ENCODE results near the gene CFI.

Gene CFI

DNA sequence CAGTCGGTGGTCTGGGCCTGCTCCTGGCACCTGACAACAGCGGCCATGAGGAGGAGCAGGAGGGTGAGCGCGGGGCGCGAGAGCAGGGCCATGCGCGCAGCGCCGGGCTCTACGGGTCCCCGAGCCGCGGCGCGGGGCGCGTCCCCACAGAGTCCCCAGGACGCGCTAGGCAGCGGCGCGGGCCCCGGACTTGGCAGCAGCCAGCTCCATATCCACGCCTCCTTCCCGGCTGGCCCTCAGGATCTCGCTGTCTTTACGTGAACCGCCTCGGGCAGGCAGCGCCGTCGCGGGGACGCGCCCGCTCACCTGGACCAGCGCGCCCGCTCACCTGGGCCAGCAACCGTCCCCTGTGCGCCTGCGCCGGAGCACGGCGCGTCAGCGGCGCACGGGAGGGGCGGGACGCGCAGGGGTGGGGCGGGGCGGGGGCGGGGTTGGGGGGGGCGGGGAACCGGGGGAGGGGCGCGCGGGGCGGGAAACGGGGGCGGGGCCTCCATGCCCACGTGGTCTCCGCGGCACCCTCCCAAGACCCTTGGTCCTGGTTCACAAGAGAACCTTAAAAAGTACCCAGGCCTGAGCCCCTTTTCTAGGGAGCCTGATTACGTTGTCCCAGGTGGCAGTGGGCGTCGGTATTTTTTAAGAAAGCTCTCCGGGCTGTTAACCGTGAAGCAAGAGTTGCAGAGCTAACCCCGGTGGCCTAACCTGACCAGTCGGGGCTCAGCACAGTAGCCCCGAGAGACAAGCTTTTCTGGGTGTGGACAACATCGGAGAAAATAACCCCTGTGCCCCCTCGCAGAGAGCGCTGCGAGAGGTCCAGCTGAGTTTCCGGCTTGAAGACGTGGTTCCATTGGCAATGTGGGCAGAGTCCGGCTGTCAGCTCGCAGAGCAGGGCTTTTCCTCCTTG, 71.8 kb downstream of the CFI start, which contains the start of gene PLA2G12A:
Gene PLA2G12A, minus strand, starts transcription at position 353 of the 901 bp plus-strand sequence. Its CDS starts 261 bp downstream, at position 92.
- peak; percentile 88 to 90 for DNase-seq

DNA sequence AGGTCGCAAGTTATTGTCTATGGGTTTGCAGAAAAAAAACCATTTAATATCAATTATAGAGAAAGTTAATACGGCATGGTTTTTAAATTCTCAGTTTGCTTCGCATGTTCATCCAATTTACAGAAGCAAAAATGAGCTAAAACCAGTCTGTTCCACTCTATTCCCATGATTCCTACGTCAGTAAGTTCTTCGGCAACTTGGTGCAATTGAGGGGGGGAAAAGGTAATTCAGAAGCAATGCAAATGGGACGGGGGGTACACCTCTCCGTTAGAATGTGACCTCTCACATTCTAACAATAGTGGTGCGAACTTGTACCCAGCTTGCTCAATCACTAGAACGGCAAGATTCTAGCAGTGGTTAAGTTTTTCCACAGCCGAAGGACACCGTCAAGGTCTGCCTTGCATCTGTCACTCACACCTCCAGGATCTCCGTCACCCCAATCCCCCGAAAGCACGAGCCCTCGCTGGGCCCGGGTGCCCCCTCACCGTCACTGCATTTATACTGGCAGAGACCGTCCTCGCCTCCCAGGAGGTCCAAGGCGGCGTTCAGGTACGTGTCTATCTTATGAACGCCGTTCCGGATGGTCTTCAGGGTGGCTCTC, 72.6 kb downstream of the CFI start:
- peak in 1 of 2 experiments; percentile 26 for DNase-seq

DNA sequence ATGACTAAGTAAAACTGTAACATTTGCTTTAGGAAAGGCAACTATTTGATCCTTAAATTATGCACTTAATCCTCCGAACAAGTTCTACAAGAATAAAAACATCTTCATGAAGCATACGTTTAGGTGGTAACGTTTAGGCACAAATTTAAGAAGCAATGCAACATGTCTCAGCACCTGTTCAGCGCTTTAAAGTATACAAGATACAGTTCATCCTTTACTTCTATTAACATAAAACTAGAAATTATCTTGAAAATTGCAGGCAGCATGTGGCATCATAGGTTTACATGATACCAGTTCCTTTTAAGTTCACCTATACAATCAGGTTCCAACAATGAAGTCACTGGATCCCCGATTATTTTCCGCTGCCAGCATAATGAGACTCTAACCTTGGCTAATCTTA, 73.4 kb downstream of the CFI start:
- peak in 1 of 2 experiments; percentile 8 for DNase-seq

DNA sequence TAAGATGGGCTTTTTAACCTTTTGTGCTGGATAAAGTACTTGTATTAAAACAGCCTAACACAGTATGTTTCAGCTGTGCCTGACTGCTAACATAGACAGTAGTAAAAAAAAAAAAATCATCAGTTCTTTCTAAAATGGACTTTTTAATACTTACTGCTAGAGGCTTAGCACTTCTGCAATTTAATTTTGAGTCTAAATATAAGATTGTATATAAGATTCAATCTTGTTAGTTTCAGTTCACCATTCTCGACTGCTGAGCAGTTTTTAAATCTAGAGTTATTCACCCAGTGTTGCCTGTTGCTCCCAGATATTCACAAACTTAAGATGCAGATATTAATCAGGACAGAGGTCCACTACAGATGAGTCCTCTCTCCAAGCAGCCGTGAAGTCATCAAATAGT, 78.7 kb downstream of the CFI start:
- no peak for DNase-seq

DNA sequence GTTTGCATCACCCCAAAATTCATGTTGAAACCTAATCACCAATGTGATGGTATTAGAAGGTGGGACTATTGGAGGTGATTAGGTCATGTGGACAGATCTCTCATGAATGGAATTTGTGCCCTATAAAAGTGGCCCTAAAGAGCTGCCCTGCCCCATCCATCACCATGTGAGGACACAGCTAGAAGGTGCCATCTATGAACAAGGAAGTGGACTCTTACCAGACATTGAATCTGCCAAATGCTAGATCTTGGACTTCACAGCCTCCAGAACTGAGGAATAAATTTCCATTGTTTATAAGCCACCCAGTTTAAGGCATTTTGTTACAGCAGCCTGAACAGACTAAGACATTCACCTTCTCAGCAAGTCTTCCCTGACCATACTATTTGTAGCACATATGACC, 79.4 kb downstream of the CFI start:
- no peak for DNase-seq

DNA sequence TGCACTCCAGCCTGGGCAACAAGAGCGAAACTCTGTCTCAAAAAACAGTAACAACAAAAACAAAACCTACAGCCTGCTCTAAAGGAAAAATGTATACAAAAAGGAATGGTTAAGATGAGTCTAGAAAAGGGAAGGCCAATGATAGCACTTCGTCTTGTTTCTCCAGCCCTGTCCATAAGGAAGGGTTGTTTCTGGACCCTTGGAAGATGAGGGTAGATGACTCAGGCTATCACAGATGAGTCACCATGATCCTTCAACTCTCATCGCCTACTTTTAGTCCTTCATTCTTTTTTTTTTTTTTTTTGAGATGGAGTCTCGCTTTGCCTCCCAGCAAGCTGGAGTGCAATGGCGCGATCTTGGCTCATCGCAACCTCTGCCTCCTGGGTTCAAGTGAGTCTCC, 80.8 kb downstream of the CFI start:
- no peak for DNase-seq

DNA sequence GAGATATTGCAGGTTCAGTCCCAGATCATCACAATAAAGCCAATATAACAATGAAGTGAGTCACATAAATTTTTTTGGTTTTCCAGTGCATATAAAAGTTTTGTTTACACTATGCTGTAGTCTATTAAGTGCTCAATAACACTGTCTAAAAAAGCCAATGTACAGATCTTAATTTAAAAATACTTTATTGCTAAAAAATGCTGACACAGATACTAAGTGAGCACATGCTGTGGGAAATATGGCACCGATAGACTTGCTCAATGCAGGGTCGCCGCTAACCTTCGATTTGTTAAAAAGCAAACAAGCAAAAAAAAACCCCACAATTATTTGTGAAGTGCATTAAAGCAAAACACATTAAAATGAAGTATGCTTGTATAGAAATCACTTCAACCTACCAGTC, 82.2 kb downstream of the CFI start:
- no peak for DNase-seq

DNA sequence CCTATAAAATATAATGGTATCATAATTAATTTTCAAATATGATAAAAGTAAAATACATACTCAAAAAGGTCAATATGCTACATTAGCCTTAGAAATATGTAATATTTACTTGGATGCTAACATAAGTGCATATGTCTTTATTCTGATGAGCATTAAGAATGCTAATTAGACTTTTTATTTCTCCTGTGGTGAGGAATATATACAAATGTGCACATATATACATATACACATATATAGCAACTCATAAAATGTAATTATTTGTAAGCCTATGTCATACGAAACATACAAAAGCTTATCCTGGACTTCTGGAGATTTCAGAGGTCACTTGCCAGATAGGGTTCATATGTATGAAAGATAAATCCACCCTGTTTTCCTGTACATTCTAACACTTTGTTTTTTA, 83.0 kb downstream of the CFI start:
- no peak for DNase-seq

DNA sequence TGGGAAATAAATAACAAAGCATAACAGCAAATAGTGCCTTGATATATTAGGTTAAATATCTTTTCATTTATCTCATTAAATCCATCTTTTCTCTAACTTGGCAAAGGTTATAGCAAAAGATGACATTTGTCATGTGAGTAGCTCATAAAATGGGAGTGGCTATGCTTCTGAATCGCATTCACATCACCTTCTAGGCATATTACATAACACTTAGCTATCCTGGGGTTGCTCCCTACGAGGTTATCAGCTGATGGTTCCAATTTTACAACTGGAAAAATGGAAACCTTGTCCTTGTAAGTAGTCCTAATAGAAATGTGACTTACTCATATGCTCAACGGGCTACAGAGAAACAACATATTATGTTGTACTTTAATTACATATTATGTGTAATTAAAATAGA, 88.3 kb downstream of the CFI start:
- DNase-seq, result no peak

DNA sequence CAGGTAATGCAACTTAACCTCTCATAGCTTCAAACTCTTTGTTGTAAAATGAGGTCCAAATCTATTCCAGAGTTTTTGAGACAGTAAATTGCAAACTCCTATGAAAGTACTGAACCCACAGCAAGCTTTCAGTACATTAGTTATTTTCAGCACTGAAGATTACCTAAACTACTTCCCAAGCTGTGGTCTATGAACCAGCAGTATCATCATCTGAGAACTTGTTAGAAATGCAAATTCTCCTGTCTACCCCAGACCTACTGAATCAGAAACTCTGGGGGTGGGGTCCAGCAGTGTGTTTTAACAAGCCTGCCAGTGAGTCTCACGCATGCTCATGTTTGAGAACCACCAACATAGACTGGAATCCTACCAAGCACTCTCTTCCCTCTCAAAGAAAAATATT, 92.8 kb downstream of the CFI start:
- no peak for DNase-seq

DNA sequence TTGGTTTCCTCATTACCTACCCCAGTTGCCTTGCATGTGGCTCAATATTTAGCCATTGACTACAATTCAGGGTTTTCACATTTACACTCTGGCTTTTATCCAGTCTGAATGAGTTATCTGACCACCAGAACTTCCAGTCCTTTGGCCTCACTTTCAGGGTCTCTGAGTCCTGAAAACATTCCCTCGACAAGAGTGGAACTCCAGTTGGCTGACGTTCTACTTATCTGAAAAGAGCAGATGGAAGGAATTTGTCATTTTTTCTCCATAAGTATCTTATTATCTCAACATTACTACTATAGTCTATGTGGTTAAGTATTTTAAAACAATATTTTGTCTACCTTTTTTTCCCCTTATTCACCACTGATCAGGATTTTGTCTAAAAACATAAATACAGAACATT, 93.4 kb downstream of the CFI start:
- no peak for DNase-seq

DNA sequence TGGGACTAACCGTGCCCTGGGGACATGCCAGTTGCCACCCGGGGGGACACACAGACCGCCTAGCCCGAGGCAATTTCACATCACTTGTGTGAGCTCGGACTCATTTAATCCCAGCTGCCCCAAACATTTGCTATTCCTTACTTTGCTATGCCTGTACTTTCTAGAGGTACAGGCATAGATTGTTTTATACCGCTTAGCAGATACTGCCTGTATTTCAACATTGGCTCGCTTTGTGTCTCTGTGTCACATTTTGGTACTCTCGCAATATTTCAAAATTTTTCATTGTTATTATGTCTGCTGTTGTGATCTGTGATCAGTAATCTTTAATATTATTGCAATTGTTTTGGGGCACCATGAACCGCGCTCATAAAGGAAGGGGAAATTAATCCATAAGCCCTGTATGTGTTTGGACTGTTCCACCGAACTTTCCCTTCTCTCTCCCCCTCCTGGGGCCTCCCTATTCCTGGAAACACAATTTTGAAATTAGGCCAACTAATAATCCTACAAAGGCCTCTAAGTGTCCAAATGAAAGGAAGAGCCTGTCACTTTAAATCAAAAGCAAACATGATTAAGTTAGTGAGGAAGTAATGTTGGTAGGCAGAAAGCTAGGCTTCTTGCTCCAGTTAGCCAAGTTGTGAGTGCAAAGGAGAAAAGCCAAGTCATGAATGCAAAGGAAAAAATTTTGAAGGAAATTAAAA, 98.0 kb downstream of the CFI start:
- DNase-seq, result no peak

DNA sequence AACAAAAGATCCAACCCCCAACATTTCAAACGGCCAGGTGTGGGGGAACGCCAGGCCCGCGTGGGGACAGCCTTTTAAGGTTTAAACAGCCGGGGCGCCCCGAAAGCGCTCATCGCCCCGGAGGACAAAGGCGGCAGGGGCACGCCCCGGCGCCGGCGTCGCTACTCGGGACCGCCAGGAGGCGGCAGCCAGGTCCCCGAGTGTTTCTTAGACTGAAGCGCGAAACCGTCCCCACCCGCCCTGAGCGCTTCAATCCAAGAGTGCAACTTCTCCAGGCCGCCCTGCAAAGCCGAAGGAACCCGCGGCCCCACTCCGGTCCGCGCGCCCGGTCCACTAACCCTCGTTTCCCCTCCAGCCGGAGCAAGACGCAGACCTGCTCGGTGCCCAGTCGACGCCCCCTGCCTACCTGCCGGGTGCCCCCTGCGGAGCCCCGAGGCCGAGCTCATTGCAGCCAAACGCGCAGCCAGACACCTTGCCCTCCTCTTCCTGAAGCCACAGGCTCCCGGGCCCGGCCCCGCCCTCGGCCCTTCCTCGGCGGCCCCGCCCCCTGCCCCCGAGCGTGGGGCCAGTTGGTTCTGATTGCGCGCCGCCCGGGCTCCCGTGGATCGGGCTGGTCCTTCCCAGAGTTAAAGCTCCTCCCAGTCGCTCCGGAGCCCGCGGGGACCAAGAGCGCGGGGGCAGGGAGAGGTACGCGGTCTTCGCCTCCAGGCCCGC, 98.7 kb downstream of the CFI start, which contains the start of gene CASP6:
Gene CASP6, minus strand, starts transcription at position 496 of the 714 bp plus-strand sequence. Its CDS starts 50 bp downstream, at position 446.
- DNase-seq, result peak; percentile 64 to 79

DNA sequence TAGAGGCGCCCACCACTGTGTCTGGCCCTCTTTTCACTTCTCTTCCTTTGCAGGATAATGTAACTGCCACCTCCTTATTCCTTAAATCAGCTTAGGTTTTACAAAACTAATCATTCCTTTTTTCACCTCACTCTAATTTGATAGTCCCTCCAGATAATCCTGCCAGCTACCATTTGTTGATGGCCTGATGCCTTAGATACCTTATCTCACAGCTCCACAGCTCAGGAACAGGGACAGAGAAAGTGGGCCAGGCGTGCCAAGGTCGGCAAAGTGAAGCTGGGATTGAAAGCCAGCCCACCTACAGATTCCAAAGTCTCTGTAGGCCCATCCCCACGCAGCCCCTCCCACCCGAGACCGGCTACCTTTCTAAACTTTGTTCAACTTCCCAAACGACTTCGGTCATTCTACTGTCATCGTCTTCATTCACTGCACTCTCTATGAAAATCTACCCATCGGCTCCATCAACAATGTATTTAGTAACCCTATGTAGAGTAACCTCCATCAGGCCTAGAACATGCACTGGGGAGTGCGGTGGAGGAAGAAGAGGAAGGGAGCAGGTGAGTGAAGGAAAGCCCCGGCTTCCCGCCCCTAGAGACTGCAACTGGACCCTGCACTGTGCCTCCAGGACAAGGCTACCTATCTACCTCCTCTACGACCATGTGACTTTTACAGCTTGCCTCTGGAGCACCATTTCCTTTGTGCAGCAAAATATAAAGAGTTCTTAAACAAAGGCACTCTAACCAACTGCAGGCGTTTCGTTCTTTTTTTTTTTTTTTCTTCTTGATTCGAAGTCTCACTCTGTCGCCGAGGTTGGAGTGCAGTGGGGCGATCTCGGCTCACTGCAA, 100.0 kb downstream of the CFI start:
- DNase-seq, result peak in 1 of 2 experiments; percentile 3

DNA sequence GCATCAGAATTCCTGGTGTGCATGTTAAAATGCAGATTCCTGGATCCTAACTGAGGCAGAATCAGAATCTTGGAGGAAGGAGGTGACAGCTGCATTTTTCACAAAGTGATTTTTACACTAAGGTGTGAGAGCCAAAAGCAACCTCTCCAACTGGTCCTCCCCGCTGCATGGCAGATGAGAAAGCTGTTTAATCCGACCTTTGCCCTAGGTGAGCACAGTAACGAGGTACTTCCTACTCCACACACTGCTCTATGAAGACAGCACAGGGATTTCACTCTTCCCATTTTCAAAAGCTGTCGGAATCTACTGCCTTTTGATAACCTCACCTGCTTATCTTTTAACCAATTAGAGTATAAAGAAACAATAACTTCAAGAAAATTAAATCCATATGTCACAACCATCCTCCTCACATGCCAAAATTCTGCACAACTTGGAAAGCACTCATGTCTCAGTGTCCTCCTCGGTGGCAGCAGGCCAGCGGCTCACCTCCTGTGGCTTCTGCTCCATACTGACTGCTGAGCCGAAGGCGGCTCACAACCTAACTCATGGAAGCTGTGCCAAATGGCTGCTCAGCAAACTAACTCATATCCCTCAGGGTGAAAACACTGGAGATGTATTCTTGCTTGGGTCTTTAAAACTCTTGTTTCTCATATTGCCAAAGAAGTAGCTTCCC, 102.1 kb downstream of the CFI start:
- no peak for DNase-seq

DNA sequence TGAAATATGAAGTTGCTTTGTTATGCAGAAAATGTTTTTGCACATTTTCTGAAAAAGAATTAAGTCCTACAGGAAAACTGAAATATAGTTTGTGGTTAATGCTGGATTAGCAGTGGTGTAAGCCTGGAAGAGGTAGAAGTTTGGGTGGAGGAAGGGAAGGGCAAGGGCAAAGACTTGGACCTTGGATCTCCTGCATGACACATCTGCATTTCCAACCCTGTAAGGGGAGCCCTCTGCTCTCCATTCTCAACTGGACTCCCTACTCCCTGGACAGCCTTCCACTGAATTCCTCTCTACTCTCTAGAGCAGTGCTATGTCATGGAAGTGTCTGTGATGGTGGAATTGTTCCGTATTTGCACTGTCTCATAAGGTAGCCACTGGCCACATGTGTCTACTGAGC, 103.1 kb downstream of the CFI start:
- DNase-seq, result no peak

DNA sequence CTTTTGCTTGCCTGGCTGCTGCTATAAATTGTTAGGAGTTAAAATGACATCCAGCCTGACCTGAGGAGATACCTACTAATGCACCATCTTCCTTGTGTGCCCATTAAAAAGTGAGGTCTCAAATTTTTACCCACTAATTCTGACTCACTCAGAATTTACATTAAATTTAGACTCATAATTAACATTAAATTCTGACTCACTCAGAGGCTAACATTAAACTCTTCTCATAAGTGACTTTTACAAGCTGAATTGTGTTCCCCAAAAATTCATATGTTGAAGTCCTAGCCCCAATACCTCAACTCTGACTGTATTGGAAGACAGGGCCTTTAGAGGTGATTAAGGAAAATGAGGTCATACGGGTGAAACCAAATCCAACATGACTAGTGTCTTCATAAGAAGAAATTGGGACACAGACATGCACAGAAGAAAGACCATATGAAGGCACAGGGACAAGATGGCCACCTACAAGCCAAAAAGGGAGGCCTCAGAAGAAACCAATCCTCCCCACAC, 110.3 kb downstream of the CFI start:
- no peak for DNase-seq
